ELF-1 (cell line): ENCODE results near the gene NEDD4L.
"Not testable (repeated sequence)": the region's sequence is repeated elsewhere in the genome, so short reads cannot be mapped to it uniquely, and the experiment has no call there.

ENCODE experiments used
- DNase-seq: peaks from one replicate; pipeline ENCODE4 v3.0.0-alpha.2; 2016; ENCODE audit warnings: low read depth, low spot score

The NEDD4L gene

DNA sequence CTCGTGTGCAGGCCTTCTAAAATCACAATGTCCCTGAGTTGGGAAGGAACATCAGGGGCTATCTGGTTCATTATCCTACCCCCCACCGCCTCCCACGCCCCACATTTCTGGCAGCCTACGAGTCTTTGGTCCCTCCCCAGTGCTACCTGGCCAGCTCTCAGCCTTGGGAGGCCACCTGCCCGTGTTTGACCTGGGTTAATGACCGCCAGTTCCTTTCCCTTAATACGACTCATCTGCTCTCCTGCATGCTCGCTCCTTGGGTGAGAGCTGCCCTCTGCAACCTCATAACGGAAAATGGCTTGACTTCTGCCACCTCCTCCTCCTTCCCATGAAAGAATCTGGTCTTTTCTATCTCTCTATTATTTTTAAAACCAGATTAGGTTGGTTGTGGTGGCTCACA, 112.5 kb downstream of the NEDD4L start:
- no peak for DNase-seq

- DNase-seq: no peak
These were observed 113.2 kb downstream of the NEDD4L start for GRCh38 chr18:58157237-58157636.

DNA sequence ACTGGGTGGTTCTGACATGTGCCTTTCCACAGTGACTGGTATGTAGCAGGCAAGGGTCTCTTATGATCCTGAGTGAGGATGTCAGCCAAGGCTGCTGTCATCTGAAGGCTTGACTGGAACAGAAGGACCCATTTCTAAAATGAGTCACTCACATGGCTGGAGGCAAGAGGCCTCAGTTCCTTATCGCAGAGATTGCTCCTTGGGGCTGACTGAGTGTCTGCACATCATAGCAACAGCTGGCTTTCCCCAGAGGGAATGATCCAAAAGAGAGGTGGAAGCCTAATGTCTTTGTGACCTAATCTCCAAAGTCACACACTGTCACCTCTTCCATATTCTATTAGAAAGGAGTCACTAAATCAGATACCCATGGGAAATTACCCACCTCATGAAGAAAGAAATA, 114.0 kb downstream of the NEDD4L start:
- DNase-seq: peak; percentile 21

DNA sequence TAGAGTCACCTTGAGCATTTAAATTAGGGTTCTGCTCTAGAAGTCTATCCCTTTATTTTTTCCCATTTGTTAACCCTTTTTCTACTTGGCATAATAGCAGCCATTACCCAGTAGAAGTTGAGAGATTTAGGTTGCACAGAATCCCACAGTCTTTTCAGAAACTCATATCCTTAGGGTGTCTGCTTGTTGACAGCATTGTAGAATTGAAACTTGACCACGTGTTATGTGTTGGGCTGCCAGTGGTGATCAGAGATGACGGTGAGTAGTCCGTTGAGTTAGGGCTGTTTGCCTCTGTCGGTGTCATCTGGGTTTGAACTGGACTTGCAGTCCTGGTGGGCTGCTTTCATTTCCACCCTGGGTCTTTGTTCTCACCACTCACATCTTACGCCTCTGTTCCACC, 114.4 kb downstream of the NEDD4L start:
- no peak for DNase-seq

DNA sequence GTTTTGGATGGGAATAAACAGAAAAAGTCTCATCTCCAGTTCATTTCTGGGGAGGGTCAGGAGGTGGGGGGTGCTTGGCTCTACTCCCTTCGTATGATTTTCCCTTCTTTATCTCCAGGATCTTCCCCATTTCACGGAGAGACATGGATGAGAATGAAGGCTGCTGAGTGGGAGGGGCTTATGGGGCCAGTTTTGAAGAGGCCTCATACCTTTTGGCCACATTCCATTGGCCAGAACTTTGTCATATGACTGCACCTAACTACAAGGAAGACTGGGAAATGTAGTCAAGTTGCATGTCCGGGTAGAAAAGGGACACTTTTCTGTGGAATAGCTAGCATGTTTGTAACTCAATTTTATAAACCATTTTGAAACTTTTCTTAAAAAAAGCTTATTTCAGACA, 117.6 kb downstream of the NEDD4L start:
- peak; percentile 62 for DNase-seq

GRCh38 chr18:58162127-58162526, 118.1 kb downstream of the NEDD4L start:
- DNase-seq: no peak

DNA sequence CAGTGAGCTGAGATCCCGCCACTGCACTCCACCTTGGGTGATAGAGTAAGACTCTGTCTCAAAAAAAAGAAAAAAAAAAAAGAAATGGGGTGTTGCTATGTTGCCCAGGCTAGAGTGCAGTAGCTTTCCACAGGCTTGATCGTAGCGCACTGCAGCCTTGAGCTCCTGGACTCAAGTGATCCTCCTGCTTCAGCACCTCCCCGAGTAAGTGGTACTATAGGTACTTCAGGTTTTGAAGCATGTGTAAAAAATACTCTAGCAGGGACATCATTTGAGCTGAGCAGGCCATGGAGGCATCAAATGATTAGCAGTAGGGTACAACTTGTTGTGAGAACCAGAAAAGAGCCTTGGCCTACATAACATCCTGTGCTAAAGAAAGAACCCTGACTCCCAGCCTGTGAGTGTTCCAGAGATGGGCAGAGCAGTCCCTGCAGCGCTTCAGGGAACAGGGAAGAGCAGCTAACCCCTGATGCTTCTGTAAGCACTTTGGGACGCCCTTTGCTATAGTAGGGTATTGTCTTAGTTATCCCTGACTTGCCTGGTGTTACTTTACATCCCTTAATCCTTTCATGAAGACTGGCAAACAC, 119.1 kb downstream of the NEDD4L start:
- DNase-seq: no peak

- DNase-seq: no peak
These were observed 122.3 kb downstream of the NEDD4L start for GRCh38 chr18:58166278-58166844.

DNA sequence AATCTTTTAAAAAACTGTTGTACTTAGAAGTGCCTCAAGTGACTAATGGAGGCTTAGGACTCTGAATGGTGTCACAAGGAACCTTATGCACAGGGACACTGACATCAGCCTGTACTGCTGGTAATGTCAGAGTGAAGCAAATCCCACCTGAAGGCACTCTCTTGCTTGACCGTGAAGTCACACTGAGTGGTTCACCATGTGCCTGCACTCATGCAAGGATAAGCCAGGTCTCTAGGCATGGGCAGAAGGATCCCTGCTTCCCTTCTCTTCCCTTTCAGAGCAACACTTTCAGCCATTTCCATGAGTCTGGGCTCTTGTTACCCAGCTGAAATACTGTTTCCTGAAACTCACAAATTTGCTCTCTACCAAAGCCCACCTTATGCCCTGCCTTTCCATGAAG, 123.0 kb downstream of the NEDD4L start:
- DNase-seq: no peak

- no peak for DNase-seq
These were observed 124.2 kb downstream of the NEDD4L start for GRCh38 chr18:58168221-58168620.

DNA sequence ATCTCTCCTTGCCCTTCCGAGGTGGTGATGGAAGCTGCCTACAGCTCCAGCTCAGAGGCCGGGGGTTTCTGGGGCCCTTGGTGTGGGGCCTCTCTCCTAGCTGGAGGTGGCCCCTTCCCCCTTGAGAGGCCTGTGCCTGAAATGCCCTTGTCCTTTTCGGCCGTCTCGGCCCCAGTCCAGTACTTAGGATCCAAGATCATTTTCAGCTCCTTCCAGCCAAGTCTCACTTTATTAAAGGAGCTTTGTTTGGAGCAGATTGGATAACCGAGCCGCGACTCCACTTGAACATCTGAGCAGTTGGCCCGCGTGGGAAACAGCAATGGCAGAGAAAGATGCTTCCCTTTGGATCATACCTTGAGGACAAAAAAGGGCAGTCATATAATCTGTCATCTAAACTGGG, 125.0 kb downstream of the NEDD4L start:
- DNase-seq: no peak

DNA sequence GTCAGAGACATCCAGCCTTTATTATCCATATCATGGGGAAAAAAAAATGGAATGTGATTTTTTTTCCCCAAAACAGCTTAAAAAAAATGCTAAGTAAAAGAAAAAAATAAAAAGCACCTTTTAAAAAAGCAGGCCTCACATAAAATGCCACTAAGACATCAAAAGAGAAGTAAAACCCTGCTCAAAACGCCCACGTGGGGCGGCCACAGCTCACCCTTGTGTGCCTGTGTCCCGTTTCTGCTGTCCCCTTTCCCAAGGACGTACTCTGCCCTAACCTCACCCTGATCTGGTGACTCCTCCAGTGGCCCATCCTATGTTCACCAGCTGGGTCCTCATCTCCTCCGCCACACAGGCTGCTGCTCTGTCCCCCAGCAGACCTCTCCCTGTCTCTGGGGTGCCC, 125.4 kb downstream of the NEDD4L start:
- no peak for DNase-seq

DNA sequence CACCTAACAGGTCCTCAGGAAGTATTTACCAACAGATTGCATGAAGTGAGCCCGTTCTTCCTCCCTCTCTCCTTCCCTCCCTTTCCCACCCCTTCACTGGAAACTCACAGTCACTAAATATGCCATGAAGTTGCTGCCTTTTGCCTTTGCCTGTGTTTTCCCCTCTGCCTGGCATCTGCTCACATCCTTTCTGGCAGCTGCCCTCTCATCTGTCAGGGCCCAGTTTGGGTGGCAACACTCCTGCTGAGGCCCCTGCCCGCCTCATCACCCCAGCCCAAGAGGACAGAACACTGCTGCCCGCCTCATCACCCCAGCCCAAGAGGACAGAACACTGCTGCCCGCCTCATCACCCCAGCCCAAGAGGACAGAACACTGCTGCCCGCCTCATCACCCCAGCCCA, 126.0 kb downstream of the NEDD4L start:
- not testable (repeated sequence) for DNase-seq

DNA sequence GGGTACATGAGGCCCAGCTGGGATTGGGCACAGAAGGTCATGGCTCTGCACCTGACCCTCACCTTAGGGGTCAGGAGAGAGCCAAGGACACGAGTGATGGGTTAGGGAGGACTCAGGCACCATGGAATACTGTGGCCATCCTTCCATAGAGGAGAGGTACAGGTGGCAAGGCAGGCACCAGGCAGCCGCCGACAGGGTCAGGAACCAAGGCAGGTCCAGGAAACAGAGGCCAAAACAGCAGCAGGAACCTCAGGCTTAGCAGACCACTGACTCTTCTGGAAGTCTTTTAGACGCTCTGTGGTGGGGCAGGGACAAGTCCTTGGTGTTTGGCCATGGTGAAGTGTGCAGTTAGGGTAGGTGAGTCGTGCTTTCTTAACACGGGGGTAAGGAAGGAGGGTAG, 128.0 kb downstream of the NEDD4L start:
- no peak for DNase-seq

- DNase-seq: peak; percentile 47
These were observed 130.3 kb downstream of the NEDD4L start for GRCh38 chr18:58174285-58174684.

DNA sequence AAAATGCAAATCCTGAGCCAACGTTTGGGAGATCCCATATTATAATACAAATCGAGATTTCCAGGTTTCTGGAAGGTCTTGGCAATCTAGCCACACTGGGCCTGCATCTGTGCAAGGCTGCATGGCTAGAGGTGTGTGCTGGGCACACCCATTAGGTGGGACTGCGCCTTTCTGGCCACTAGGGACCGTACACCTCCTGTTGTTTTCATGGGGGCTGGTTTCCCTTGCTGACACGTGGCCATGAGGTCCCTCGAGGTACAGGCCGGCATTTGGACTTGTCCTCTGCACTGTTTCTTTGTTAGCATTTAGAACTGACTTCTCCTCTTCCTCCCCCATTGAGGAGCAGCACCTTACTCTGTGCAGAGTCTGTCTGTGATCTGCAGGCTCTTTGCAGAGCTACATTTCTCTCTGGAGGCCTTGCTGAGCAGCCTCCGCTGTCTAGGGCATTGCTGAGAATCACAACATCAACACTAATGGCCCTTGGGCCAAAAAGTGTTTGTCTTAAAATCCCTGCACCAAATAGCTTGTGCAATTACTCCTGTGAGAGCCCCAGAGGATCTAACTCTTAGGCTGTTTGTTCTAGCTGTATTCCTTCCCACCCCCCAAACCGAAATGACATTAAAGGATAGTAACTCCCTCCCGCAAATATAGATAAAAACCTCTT, 131.2 kb downstream of the NEDD4L start:
- peak; percentile 25 for DNase-seq

GRCh38 chr18:58175786-58176176, 131.8 kb downstream of the NEDD4L start:
- no peak for DNase-seq

GRCh38 chr18:58177004-58177717, 133.1 kb downstream of the NEDD4L start:
- DNase-seq: no peak

GRCh38 chr18:58177896-58178470, 134.0 kb downstream of the NEDD4L start:
- DNase-seq: no peak

DNA sequence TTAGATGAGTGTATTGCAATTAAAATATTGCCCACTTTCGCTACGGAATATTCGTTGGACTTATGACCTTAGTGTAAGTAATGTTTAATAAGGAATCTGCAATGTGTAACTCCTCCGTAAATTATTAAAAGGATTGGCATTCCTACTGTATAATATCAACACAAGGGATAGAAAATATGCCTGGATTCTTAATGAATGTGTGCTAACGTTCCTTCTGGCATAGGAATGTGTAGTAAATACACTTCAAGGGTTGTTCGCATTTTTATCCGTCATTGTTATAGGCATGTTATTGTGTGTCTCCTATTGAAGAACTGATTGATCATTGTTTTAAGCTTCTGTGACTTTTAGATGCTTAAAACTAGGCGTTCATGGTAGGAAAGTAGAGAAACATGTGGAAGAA, 134.5 kb downstream of the NEDD4L start:
- no peak for DNase-seq

DNA sequence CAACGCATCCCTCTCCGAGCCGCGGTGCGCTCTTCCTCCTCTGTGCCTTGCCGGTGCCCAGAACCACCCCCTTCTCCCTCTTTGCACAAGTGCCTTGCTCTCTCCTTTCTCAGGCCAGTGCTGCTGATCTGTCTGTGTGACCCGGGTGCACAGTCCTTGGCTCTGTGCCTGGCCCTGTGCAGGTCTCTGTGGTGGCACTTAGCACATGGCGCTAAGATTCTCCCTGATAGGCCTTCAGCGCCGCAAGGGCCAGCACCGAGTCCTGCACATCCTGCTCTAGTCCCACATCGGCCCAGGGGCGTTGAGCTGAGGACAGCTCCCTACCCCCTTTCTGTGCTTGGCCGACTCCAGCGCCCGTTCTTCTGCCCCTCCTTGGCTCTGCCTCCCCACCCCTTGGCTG, 136.1 kb downstream of the NEDD4L start:
- no peak for DNase-seq

DNA sequence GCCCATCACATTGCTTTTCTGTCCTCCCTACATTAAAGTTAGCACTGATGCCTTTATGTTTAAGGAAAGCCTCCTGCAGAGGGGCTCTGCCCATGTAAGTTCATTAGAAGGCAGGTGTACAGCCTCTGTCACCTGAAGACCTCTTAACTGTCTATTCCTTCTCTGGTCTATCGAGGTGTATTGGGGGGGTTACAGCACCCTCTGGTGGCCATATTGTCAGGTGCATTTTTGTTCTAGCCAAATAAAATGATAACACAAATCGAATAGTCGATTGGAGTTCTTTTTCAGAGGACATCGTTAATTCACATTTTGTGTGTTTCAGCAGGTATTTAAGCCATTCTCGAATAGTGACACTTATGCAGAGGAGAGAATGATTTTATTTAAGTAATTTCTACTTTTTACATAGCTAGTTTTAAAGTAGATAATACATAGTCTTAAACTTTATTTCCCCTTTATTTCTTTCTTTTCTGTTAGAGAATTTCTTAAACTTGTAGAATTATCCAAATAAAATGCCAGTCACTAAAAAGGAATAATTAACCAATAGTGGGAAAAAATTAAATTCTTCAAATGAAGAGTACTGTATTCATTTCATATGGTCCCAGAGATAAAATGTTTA, 136.8 kb downstream of the NEDD4L start:
- DNase-seq: peak; percentile 67
